Stimulated activated CD8-positive, alpha-beta memory T cell treated with anti-CD3 and anti-CD28 coated beads, Interleukin-2, amount 100 ng/mL, for 1 hour (primary cell): ENCODE results near the gene TLE7.

Source experiments
- DNase-seq, 2 donors: peaks; one replicate each; pipeline ENCODE4 v3.0.0-alpha.2; 2020; ENCODE audit warnings: low read depth in 2 of 2

The TLE7 gene

DNA sequence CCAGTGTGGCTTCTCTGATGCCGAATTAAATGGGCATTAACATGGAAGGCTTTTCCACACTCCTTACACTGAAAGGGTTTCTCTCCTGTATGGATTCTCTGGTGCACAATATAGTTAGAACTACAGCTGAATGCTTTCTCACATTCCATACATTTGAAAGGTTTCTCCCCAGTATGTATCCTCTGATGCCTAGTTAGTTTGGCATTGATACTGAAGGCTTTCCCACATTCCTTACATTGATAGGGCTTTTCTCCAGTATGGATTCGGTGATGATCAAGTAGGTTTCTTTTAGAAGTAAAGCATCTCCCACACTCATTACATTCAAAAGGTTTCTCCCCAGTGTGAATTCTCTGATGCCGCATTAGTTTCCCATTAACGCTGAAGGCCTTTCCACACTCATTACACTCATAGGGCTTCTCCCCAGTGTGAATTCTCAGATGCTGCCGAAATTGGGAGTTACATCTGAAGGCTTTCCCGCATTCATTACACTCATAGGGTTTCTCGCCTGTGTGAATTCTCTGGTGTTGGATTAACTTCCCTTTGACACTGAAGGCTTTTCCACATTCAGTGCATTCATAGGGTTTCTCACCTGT, 6.5 kb upstream of the TLE7 start:
- no peak for DNase-seq

- DNase-seq: no peak
These were observed 1.9 kb upstream of the TLE7 start for GRCh38 chr16:71443714-71444113.

DNA sequence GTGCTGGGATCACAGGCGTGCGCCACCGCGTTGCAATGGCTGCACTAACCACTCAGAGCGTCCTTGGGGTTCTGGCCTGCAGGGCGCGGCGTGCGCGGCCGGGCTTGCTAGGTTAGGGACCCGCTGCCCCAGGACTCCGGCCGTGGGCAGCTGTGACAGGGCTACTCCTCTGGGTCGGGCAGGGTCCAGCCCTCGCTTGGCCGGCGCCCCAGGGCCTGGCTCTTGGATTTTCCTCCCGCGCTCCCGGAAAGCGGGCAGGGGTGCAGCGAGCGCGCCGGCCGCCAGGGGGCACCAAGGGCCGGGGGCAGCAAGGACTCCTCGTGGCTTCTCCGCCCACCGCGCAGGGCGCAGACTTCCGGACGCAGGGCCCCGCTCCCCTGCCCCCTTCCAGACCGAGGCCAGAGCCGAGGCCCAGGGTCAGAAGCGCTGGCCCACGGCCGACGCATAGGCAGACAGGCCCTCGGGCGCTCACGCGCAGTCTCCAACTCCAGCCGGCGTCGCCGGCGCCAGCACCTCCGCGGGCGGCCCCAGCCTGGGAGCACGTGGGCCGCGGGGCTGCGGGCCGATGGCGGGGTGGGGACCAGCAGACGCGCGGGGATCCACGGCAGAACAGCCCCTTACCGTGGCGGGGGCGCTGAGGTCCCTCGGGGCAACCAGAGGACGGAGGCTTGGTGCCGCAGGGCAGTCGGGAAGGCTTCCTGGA, 355 bp downstream of the TLE7 start:
- no peak for DNase-seq

DNA sequence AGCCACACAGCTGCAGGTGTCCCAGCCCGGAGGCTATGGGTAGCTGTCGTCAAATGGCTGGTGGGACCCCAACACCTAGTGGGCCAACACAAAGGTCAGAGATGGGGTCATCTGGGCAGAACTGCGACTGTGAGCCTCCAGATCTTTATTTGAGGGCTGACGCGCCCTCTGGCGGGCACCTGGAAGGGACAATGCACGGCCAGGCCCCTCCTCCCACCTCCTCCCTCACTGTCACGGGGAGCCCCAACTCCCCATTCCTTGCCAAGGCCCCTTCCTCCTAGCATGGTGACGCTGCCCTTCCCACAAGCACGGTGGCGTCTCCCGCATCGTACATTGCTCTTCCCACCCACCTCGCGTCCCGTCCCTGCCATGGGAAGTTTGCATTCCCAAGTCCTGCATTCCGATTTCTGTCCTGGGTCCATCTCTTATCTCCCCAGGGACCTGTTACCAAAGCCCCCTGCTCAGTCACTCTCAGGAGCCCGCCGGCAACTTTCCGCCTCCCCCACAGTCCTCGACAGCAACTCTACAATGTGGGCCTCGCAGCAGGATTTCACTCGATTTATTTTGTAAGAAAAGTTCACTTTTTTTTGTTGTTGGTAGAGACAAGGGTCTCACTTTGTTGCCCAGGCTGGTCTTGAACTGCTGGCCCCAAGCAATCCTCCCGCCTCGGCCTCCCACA, 1.0 kb downstream of the TLE7 start:
- no peak for DNase-seq

DNA sequence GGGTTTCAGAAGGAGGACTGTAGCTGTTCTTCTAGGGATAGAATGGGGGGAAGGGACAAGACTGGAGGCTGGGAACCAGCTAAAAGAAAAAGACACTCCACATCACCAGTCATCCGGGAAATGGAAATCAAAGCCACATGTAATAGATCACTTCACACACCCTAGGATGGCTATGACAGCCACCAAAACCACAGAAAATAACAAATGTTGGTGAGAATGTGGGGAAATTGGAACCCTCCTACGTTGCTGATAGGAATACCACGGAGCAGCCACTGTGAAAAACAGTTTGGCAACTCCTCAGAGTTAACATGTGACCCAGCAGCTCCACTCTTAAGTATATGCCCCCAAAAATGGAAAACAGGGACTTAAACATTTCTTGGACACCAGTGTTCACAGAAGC, 2.3 kb downstream of the TLE7 start:
- DNase-seq: no peak

DNA sequence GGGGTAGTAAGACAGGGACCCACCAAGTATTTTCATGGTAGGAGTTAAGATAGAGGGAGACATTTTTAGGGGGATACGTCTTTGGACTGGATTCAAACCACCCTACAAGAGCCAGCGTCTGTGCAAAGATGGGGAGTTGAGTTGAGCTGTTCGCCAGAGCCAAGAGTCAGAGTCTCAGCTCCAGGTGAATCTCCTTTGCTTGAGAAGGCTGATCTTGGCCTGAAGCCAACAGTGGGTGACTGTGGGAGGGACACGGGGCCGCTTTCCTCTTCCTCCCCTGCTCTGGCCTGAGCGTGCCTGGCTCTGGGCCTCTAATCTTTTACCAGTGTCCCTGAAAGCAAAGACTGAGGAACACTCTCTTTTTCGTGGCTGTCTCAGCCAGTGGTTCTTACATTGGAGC, 5.4 kb downstream of the TLE7 start:
- DNase-seq: no peak

DNA sequence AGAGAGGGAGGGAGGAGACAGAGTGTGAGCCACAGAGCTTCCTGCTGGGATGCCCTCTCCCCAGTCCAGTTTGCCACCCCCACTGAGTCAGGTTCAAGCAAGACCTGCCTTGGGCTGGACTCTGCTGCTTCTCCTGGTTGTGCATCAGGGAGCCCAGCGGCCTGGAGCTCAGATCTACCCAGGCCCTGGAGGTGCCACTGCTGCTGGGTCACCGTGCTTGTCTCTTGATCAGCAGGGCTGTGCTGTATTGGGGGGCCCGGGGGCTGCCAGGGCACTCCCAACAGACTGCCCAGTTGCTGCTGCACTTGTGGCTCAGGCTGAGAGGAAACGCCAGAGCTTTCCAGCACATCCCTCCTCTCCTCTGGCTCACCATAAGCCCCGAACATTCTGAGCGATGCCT, 8.9 kb downstream of the TLE7 start:
- no peak for DNase-seq

- DNase-seq: no peak
These were observed 9.9 kb downstream of the TLE7 start for GRCh38 chr16:71431991-71432390.

GRCh38 chr16:71431176-71431575, 10.7 kb downstream of the TLE7 start:
- no peak for DNase-seq

DNA sequence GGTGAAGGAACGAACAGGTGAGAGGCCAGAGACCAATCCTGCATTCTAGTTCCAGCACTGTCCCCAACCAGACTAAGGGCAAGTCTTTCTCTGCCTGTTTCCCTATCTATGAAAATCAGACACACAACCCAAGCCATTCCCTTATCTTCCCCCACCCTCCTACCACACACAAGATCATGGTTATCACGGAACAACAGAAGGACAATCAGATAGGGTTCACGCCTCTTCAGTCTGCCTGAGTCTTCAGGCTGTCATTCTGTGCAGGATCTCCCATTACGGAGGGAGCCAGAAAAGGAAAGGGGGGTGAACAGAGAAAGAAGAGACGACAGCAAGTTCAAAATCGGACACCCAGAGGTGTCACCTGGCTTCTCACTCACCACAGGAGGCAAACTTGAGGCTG, 11.1 kb downstream of the TLE7 start:
- DNase-seq: no peak

GRCh38 chr16:71429581-71429980, 12.3 kb downstream of the TLE7 start:
- DNase-seq: no peak

GRCh38 chr16:71428883-71429282, 13.0 kb downstream of the TLE7 start:
- DNase-seq: no peak

DNA sequence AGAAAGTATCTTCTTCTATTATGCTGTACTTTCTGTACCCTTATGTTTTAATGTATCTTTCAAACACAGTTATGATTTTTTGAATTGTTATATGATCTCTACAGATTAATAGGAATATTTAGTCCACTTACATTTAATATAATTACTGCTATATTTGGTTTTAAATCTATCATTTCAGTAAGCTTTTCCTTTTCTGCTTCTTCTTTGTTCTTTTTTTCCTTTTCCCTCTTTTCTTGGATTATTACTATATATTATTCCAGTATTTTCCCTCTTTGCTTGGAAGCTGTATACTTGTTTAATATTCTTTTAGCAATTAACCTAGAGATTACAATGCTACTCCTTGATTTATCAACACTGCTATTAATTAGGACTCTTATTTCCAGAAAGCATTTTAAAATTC, 13.5 kb downstream of the TLE7 start:
- DNase-seq: no peak

GRCh38 chr16:71426880-71427615, 14.8 kb downstream of the TLE7 start:
- no peak for DNase-seq

- no peak for DNase-seq
These were observed 15.6 kb downstream of the TLE7 start for GRCh38 chr16:71426069-71426879.

- DNase-seq: no peak
These were observed 16.1 kb downstream of the TLE7 start for GRCh38 chr16:71425746-71426068.

GRCh38 chr16:71424626-71425025, 17.2 kb downstream of the TLE7 start:
- DNase-seq: no peak

DNA sequence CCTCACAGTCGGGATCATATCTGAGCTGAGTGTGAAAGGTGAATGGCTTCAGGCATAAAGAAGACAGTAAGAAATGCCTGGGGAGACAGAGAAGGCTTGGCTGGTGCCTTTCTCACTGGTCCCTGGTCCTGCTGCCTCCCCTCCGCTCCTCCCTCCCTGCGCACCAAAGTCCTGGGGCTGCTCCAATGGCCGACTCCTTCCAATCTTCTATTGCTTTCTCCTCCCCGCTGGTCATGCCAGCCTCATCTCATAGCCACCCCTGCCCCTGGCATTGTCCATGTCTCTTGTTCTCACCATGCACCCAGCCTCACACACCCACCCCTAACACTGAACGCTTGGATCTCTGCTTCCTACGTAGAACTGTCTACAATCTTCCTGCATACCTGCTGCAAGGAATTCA, 18.0 kb downstream of the TLE7 start:
- DNase-seq: no peak

GRCh38 chr16:71423016-71423415, 18.8 kb downstream of the TLE7 start:
- no peak for DNase-seq

DNA sequence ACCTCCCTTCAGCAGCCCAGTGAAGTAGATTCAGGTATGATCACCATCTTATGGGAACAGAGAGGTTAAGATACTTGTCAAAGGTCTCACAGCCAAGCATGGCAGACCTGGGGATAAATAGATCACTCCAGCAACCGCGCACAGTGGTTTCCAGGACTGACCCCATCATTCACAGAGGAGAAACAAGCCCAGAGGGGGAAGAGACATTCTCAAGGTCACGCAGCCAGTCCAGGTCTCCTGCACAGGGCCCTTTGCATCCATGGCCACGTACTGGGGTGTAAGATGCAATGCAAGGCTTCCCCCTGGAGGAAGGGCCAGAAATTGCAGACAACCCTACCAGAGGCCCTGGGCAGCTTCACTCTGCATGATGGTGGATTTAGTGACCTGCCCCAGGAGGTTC, 19.9 kb downstream of the TLE7 start:
- DNase-seq: no peak

DNA sequence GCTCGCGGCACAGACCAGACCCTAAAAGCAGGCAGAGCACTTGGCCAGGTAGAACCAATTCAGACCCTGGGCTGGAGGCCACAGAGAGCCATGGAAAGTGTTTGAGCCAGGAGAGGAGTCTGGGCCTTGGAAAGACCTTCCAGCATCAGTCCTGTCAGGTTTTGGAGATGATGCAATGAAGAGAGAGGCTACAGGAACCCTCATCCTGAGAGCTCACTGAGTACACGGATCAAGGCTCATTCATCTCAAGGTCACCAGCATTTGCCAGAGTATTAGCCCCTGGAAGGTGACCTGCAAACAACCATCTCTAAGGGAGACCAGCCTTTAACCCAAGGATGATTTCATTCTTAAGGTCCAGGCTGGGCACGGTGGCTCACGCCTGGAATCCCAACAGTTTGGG, 27.8 kb downstream of the TLE7 start:
- no peak for DNase-seq

DNA sequence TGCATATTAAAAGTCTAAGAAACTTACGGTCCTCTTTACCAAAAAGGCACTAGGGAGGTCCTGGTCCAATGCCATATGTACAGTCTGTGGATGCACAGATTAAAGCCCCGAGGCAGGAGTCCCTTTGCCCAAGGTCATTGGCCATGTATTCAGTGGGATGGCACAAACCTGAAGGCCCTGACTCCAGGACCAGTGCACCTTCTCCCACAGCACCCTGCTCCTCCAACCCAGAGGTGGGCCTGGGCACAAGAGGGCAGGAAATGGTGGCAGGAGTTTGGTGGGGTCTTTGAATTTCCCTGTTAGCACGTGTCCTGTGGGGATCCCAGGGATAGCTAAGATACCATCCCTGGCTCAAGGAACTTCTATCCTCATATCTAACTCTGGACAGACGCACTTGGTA, 28.5 kb downstream of the TLE7 start:
- no peak for DNase-seq
